ENCODE data around the gene TTC9. TPM values are rescaled to one million over a fixed set of nuclear protein-coding genes. Genes with fewer than 3 reads are reported as not detected.

The TTC9 gene
- 1 to 10 TPM in 2 of 3 donors, under 1 TPM in 1; 0.48 to 7.5 (median 3.9) TPM for total RNA-seq

GRCh38 chr14:70641548-70642302 is at the start of gene TTC9:
Gene TTC9 (plus strand): TSS chr14:70641916. CDS start chr14:70642130, 214 bp downstream.
- TF ChIP-seq, protein P1, sequence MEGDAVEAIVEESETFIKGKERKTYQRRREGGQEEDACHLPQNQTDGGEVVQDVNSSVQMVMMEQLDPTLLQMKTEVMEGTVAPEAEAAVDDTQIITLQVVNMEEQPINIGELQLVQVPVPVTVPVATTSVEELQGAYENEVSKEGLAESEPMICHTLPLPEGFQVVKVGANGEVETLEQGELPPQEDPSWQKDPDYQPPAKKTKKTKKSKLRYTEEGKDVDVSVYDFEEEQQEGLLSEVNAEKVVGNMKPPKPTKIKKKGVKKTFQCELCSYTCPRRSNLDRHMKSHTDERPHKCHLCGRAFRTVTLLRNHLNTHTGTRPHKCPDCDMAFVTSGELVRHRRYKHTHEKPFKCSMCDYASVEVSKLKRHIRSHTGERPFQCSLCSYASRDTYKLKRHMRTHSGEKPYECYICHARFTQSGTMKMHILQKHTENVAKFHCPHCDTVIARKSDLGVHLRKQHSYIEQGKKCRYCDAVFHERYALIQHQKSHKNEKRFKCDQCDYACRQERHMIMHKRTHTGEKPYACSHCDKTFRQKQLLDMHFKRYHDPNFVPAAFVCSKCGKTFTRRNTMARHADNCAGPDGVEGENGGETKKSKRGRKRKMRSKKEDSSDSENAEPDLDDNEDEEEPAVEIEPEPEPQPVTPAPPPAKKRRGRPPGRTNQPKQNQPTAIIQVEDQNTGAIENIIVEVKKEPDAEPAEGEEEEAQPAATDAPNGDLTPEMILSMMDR (IDR thresholded peaks at IDR 0.05) = no peak
- TF ChIP-seq POLR2A (IDR thresholded peaks at IDR 0.05) = no peak
- TF ChIP-seq POLR2AphosphoS5 (IDR thresholded peaks at IDR 0.05) = no peak
- Histone ChIP-seq H3K36me3 (no peaks in the 10 kb centered on the region), H3K4me1 (peaks cover 0 to 5% of the 10 kb centered on the region in 2 donors), H3K9me3 (no peaks in the 10 kb centered on the region), H3K27ac (peak within 1 kb of the TSS; percentile 69 to 79), H3K27me3 (no peaks in the 10 kb centered on the region), H3K4me3 (peak within 1 kb of the TSS; percentile 56 to 90 (median 70))
- intact Hi-C loops (cut with DNase I; ENCODE audit: low total_unique reads) = no loop called here
- no peak for DNase-seq (ENCODE audit: low spot score in 2 of 2)

DNA sequence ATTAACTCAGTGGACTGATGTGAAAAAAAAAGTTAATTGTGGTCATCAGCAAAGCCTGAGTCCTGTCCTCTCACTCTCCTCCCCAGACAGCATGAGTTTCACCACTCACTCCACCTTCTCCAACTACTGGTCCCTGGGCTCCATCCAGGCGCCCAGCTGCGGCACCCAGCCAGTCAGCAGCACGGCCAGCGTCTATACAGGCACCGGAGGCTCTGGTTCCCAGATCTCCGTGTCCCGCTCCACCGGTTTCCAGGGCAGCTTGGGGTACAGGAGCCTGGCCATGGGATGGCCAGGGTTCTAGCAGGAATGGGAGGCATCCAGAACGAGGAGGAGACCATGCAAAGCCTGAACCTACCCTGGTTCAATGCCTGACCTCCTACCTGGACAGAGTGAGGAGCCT is 47.3 kb upstream of the TTC9 start:
- H3K27me3 ChIP-seq = no peaks in the 10 kb centered on the region
- no peak overlapping the region for H3K27ac ChIP-seq
- peaks cover 0 to 5% of the 10 kb centered on the region in 2 donors for H3K4me1 ChIP-seq
- no peak for TF ChIP-seq POLR2A (IDR thresholded peaks at IDR 0.05)
- no peak for TF ChIP-seq POLR2AphosphoS5 (IDR thresholded peaks at IDR 0.05)
- TF ChIP-seq, protein P1 (IDR thresholded peaks at IDR 0.05) = no peak
- intact Hi-C loops (cut with DNase I; ENCODE audit: low total_unique reads) = no loop called here
- H3K4me3 ChIP-seq = no peak overlapping the region
- DNase-seq (ENCODE audit: low spot score in 2 of 2) = no peak
- no peaks in the 10 kb centered on the region for H3K9me3 ChIP-seq
- H3K36me3 ChIP-seq = no peaks in the 10 kb centered on the region

DNA sequence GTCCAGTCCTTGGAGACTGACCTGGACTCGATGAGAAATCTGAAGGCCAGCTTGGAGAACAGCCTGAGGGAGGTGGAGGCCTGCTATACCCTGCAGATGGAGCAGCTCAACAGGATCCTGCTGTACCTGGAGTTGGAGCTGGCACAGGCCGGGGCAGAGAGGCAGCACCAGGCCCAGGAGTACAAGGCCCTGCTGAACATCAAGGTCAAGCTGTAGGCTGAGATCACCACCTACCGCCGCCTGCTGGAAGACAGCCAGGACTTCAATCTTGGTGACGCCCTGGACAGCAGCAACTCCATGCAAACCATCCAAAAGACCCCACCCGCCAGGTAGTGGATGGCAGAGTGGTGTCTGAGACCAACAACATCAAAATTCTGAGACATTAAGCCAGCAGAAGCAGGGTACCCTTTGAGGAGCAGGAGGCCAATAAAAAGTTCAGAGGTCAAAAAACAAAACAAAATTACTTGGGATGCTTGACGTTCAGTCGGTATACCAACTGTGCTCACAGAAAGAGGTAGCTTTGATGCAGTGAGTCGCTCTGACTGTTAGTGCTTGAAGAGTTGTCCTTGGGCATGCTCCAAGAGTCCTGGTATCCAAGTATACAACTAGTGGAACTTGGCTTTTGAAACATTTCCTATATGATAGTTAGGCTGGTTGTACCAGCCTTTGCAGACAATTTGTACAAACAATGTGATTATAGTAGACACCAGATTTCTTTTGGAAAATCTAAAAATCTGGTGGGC is 46.1 kb upstream of the TTC9 start:
- H3K27ac ChIP-seq = no peak overlapping the region
- no peak overlapping the region for H3K4me3 ChIP-seq
- H3K4me1 ChIP-seq = peaks cover 0 to 9% of the 10 kb centered on the region in 2 donors
- intact Hi-C loops (cut with DNase I; ENCODE audit: low total_unique reads) = no loop called here
- no peaks in the 10 kb centered on the region for H3K9me3 ChIP-seq
- no peaks in the 10 kb centered on the region for H3K27me3 ChIP-seq
- no peaks in the 10 kb centered on the region for H3K36me3 ChIP-seq
- no peak for TF ChIP-seq POLR2A (IDR thresholded peaks at IDR 0.05)
- no peak for TF ChIP-seq POLR2AphosphoS5 (IDR thresholded peaks at IDR 0.05)
- TF ChIP-seq, protein P1 (IDR thresholded peaks at IDR 0.05) = no peak
- DNase-seq (ENCODE audit: low spot score in 2 of 2) = no peak

DNA sequence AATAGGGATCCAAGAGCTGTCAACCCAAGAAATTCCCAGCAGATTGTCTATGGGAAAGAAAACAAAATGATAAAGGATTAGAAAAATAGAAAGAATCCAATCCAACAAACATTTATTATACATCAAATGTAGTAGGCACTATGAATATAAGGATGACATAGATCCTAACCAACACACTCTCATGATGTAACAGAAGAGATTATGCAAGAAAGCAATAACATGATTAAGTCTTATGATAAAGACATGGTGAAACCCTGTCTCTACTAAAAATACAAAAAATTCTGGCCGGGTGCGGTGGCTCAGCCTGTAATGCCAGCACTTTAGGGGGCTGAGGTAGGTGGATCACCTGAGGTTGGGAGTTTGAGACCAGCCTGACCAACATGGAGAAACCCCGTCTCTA is 44.0 kb upstream of the TTC9 start:
- H3K27ac ChIP-seq = no peak overlapping the region
- intact Hi-C loops (cut with DNase I; ENCODE audit: low total_unique reads) = no loop called here
- no peak for DNase-seq (ENCODE audit: low spot score in 2 of 2)
- no peaks in the 10 kb centered on the region for H3K27me3 ChIP-seq
- H3K9me3 ChIP-seq = no peaks in the 10 kb centered on the region
- H3K36me3 ChIP-seq = no peaks in the 10 kb centered on the region
- H3K4me3 ChIP-seq = no peak overlapping the region
- TF ChIP-seq, protein P1 (IDR thresholded peaks at IDR 0.05) = no peak
- TF ChIP-seq POLR2A (IDR thresholded peaks at IDR 0.05) (no peak), POLR2AphosphoS5 (IDR thresholded peaks at IDR 0.05) (no peak)
- H3K4me1 ChIP-seq = peaks cover 0 to 9% of the 10 kb centered on the region in 2 donors

DNA sequence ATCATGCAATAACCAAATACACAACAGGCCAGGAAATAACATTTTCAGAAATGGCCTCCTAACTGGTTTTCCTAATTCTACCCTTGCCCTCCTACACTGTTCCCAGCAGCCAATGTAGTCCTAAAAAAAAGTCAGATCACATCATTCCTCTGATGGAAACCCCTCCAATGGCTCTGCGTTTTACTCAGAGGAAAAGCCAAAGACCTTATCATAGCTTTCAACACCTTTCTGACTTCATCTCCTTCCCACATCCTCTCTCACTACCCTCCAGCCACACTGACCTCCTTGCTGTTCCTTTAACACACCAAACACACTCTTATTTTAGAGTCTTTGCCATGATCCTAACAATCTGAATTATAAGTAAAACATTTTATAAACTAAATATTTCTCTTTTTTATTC is 42.4 kb upstream of the TTC9 start:
- no peaks in the 10 kb centered on the region for H3K9me3 ChIP-seq
- H3K4me1 ChIP-seq = peaks cover 0 to 9% of the 10 kb centered on the region in 2 donors
- DNase-seq (ENCODE audit: low spot score in 2 of 2) = no peak
- H3K27ac ChIP-seq = no peak overlapping the region
- intact Hi-C loops (cut with DNase I; ENCODE audit: low total_unique reads) = no loop called here
- peak overlapping the region in 2 of 3 donors; percentile 73 to 84 for H3K4me3 ChIP-seq
- no peaks in the 10 kb centered on the region for H3K27me3 ChIP-seq
- H3K36me3 ChIP-seq = no peaks in the 10 kb centered on the region
- TF ChIP-seq POLR2A (IDR thresholded peaks at IDR 0.05) (no peak), POLR2AphosphoS5 (IDR thresholded peaks at IDR 0.05) (no peak)
- TF ChIP-seq, protein P1 (IDR thresholded peaks at IDR 0.05) = no peak

Measured in breast epithelium (tissue), 4 donors.